SK-N-SH (cell line): Measurements from ENCODE around the gene EGFLAM. TPM values are rescaled to one million over a fixed set of nuclear protein-coding genes. Genes with fewer than 3 reads are reported as not detected.

Source experiments
- CTCF ChIA-PET: fragments of 300-600, 350-600 bp; formaldehyde crosslinking; extraction: SDS; loops from one replicate; lab custom pipeline; 2021; lab: Yijun Ruan, JAX
- POLR2A ChIA-PET: fragments of 350-600 bp; sonication (Branson Sonifier 250); formaldehyde crosslinking; extraction: SDS; loops from one replicate; lab custom pipeline; 2020; ENCODE audit warnings: antibody characterized with exemption, inconsistent platforms; lab: Yijun Ruan, JAX
- DNase-seq: peaks from one replicate; pipeline ENCODE4 v3.0.0; 2012
- H2AFZ ChIP-seq: fragments of 200-600 bp; sonication (generic); 2 replicates; pipeline ENCODE4 v1.8.1; 2016; ENCODE audit warnings: antibody characterized with exemption, mild to moderate bottlenecking, low read depth
- H3F3A ChIP-seq: fragments of 200-600 bp; sonication (generic); replicated peaks from 2 replicates; pipeline ENCODE3; 2016; ENCODE audit warnings: antibody characterized with exemption, mild to moderate bottlenecking; ENCODE audit not compliant: insufficient read depth
- H3K27ac ChIP-seq, 2 experiments: fragments of 200-500 bp in 1 of 2; fragments of 200-600 bp in 1 of 2; sonication (Bioruptor generic) in 1 of 2; sonication (generic), shearing (Covaris generic) in 1 of 2; 2 replicates each; pipeline versions ENCODE4 v1.5.1 to v1.6.1; 2014 to 2016; ENCODE audit warnings: low read depth in 2 of 2, inconsistent platforms in 1 of 2, low read length in 1 of 2, mild to moderate bottlenecking in 1 of 2, mixed read lengths in 1 of 2
- H3K27me3 ChIP-seq: fragments of 200-600 bp; sonication (generic), shearing (Covaris generic); 2 replicates; pipeline ENCODE4 v1.6.1; 2016; ENCODE audit warnings: mixed run types; ENCODE audit not compliant: insufficient read depth
- H3K36me3 ChIP-seq, 2 experiments: fragments of 200-500 bp in 1 of 2; fragments of 200-600 bp in 1 of 2; sonication (Bioruptor generic) in 1 of 2; sonication (generic) in 1 of 2; replicated peaks in 1 of 2; 2 replicates each; pipeline versions ENCODE3 to v1.5.1; 2014 to 2016; ENCODE audit warnings: low read length in 1 of 2, mild to moderate bottlenecking in 1 of 2; ENCODE audit not compliant: insufficient read depth in 2 of 2, control insufficient read depth in 1 of 2
- H3K4me1 ChIP-seq, 2 experiments: fragments of 200-500 bp in 1 of 2; fragments of 200-600 bp in 1 of 2; sonication (Bioruptor generic) in 1 of 2; sonication (generic), shearing (Covaris generic) in 1 of 2; 2 replicates each; pipeline versions ENCODE4 v1.5.1 to v1.6.1; 2014 to 2016; ENCODE audit warnings: low read depth in 1 of 2, low read length in 1 of 2, mixed run types in 1 of 2; ENCODE audit not compliant: insufficient read depth in 2 of 2, control insufficient read depth in 1 of 2
- H3K4me2 ChIP-seq: fragments of 200-600 bp; sonication (generic), shearing (Covaris generic); 2 replicates; pipeline ENCODE4 v1.6.1; 2017; ENCODE audit warnings: mixed run types
- H3K4me3 ChIP-seq, 2 experiments: fragments of 200-500 bp in 1 of 2; fragments of 200-600 bp in 1 of 2; sonication (Bioruptor generic) in 1 of 2; sonication (generic), shearing (Covaris generic) in 1 of 2; 2 replicates each; pipeline versions ENCODE4 v1.5.1 to v1.8.1; 2014 to 2016; ENCODE audit warnings: low read depth in 2 of 2, inconsistent platforms in 1 of 2, low read length in 1 of 2, mild to moderate bottlenecking in 1 of 2, mixed read lengths in 1 of 2, moderate library complexity in 1 of 2
- H3K79me2 ChIP-seq: fragments of 200-600 bp; sonication (generic); 2 replicates; pipeline ENCODE4 v1.8.1; 2017; ENCODE audit warnings: mild to moderate bottlenecking; ENCODE audit not compliant: insufficient read depth
- H3K9ac ChIP-seq: fragments of 200-600 bp; sonication (generic); 2 replicates; pipeline ENCODE4 v1.6.1; 2017; ENCODE audit warnings: mixed run types
- H3K9me2 ChIP-seq: fragments of 200-600 bp; sonication (generic); 2 replicates; pipeline ENCODE4 v1.6.1; 2017; ENCODE audit warnings: mixed run types
- H3K9me3 ChIP-seq: fragments of 200-600 bp; sonication (generic); 2 replicates; pipeline ENCODE4 v1.6.1; 2017; ENCODE audit warnings: mixed run types, mild to moderate bottlenecking, moderate library complexity
- H4K20me1 ChIP-seq: fragments of 200-600 bp; sonication (generic); 2 replicates; pipeline ENCODE4 v1.6.1; 2017; ENCODE audit warnings: mild to moderate bottlenecking, mixed run types; ENCODE audit not compliant: insufficient read depth
- CHD2 ChIP-seq: fragments of 150-350 bp; IDR thresholded peaks from 2 replicates; pipeline ENCODE4 v1.6.1; 2018; ENCODE audit warnings: low read length; ENCODE audit not compliant: partially characterized antibody
- EZH2phosphoT487 ChIP-seq: fragments of 200-600 bp; sonication (generic); IDR thresholded peaks from 2 replicates; pipeline ENCODE4 v1.6.1; 2017; ENCODE audit warnings: low read depth, mixed run types, mild to moderate bottlenecking, antibody characterized with exemption, moderate library complexity, borderline replicate concordance
- FOSL2 ChIP-seq: IDR thresholded peaks from 2 replicates; pipeline ENCODE4 v1.4.0; 2012; ENCODE audit warnings: low read depth, mild to moderate bottlenecking, moderate library complexity, borderline replicate concordance
- FOXM1 ChIP-seq: IDR thresholded peaks from 2 replicates; pipeline ENCODE4 v1.4.0; 2012; ENCODE audit warnings: low read depth, mild to moderate bottlenecking
- NFIC ChIP-seq: IDR thresholded peaks from 2 replicates; pipeline ENCODE4 v1.4.0; 2012; ENCODE audit warnings: borderline replicate concordance
- NRF1 ChIP-seq: IDR thresholded peaks from 2 replicates; pipeline ENCODE4 v1.6.1; 2012; ENCODE audit warnings: low read depth, mild to moderate bottlenecking, low read length
- POLR2AphosphoS5 ChIP-seq: IDR thresholded peaks from 2 replicates; pipeline ENCODE4 v1.6.1; 2012; ENCODE audit warnings: low read depth, low read length
- RAD21 ChIP-seq: IDR thresholded peaks from 2 replicates; pipeline ENCODE4 v1.6.1; 2012; ENCODE audit warnings: mild to moderate bottlenecking, low read length
- SIN3A ChIP-seq: IDR thresholded peaks from 2 replicates; pipeline ENCODE4 v1.6.1; 2012; ENCODE audit warnings: low read depth, mild to moderate bottlenecking, low read length, moderate library complexity, borderline replicate concordance
- TEAD4 ChIP-seq: IDR thresholded peaks from 2 replicates; pipeline ENCODE4 v1.4.0; 2012; ENCODE audit warnings: mild to moderate bottlenecking, borderline replicate concordance; ENCODE audit not compliant: insufficient read depth
- WGBS: methylation state at CpG from one replicate; pipeline ENCODE4 v1.1.6; 2017; ENCODE audit warnings: low lambda C conversion rate; 5-methylcytosine and 5-hydroxymethylcytosine counted together
- polyA plus RNA-seq, 3 experiments: library from polyadenylated mRNA; depleted of rRNA; stranded (reverse); fragments of >200 nt; gene quantifications; 2 replicates each; pipeline ENCODE4 v1.2.3, GENCODE V29; 2012
- TF ChIP-seq, protein P1 (sequence below): IDR thresholded peaks from 2 replicates; pipeline ENCODE4 v1.4.0; 2012; ENCODE audit warnings: low read depth, borderline replicate concordance
- TF ChIP-seq, protein P2 (sequence below): fragments of 150-350 bp; IDR thresholded peaks from 2 replicates; pipeline ENCODE4 v1.6.1; 2017; ENCODE audit warnings: antibody characterized with exemption, low read length, low read depth, borderline replicate concordance
- TF ChIP-seq, protein P3 (sequence below): IDR thresholded peaks from 2 replicates; pipeline ENCODE4 v1.6.1; 2012; ENCODE audit warnings: mild to moderate bottlenecking, low read depth, low read length, moderate library complexity

EGFLAM gene
- polyA plus RNA-seq, 1 of the 3 experiments (the other 2 are of a cell fraction): 0.05 TPM

DNA sequence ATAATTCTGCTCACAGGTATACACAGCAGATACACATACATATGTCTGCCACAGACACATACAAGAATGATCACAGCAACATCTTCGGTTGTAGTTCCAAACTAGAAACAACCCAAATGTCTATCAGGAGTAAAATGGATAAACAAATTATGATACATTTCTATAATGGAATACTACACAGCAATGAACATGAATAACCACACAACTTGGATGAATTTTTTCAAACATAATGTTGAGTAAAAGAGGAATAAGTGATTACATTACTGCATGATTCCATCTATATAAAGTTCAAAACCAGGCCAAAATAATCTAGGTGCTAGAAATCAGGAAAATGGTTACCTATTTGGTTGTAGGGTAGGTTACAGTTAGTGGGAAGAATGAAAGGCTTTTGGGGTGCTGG is 4.6 kb upstream of the EGFLAM start:
- ChIA-PET CTCF (no interaction called here), POLR2A (no interaction called here)
- Histone ChIP-seq H3K4me2 (no peak overlapping the region), H3K27ac (no peak overlapping the region), H3K36me3 (no peaks in the 10 kb centered on the region), H2AFZ (no peak overlapping the region), H3K9ac (no peak overlapping the region), H3F3A (no peaks in the 10 kb centered on the region), H4K20me1 (no peaks in the 10 kb centered on the region), H3K9me3 (no peaks in the 10 kb centered on the region), H3K79me2 (no peaks in the 10 kb centered on the region), H3K27me3 (peaks cover 32% of the 10 kb centered on the region), H3K9me2 (no peaks in the 10 kb centered on the region)
- no peak for DNase-seq
- 15% methylated on average over 1 of the region's 1 CpG for WGBS
- TF ChIP-seq FOXM1 (no peak), POLR2AphosphoS5 (no peak), SIN3A (no peak), RAD21 (no peak), FOSL2 (no peak), TEAD4 (no peak), EZH2phosphoT487 (no peak), NRF1 (no peak), CHD2 (no peak), NFIC (no peak)
- TF ChIP-seq, protein P1, sequence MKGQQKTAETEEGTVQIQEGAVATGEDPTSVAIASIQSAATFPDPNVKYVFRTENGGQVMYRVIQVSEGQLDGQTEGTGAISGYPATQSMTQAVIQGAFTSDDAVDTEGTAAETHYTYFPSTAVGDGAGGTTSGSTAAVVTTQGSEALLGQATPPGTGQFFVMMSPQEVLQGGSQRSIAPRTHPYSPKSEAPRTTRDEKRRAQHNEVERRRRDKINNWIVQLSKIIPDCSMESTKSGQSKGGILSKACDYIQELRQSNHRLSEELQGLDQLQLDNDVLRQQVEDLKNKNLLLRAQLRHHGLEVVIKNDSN: no peak
- TF ChIP-seq, protein P2, sequence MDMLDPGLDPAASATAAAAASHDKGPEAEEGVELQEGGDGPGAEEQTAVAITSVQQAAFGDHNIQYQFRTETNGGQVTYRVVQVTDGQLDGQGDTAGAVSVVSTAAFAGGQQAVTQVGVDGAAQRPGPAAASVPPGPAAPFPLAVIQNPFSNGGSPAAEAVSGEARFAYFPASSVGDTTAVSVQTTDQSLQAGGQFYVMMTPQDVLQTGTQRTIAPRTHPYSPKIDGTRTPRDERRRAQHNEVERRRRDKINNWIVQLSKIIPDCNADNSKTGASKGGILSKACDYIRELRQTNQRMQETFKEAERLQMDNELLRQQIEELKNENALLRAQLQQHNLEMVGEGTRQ: no peak
- TF ChIP-seq, protein P3, sequence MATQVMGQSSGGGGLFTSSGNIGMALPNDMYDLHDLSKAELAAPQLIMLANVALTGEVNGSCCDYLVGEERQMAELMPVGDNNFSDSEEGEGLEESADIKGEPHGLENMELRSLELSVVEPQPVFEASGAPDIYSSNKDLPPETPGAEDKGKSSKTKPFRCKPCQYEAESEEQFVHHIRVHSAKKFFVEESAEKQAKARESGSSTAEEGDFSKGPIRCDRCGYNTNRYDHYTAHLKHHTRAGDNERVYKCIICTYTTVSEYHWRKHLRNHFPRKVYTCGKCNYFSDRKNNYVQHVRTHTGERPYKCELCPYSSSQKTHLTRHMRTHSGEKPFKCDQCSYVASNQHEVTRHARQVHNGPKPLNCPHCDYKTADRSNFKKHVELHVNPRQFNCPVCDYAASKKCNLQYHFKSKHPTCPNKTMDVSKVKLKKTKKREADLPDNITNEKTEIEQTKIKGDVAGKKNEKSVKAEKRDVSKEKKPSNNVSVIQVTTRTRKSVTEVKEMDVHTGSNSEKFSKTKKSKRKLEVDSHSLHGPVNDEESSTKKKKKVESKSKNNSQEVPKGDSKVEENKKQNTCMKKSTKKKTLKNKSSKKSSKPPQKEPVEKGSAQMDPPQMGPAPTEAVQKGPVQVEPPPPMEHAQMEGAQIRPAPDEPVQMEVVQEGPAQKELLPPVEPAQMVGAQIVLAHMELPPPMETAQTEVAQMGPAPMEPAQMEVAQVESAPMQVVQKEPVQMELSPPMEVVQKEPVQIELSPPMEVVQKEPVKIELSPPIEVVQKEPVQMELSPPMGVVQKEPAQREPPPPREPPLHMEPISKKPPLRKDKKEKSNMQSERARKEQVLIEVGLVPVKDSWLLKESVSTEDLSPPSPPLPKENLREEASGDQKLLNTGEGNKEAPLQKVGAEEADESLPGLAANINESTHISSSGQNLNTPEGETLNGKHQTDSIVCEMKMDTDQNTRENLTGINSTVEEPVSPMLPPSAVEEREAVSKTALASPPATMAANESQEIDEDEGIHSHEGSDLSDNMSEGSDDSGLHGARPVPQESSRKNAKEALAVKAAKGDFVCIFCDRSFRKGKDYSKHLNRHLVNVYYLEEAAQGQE: no peak
- TF ChIP-seq, all 33 proteins: peak for 0
- peaks cover 0 to 4% of the 10 kb centered on the region in 2 experiments; a peak in 1 of 4 replicates for H3K4me1 ChIP-seq
- H3K4me3 ChIP-seq: no peak overlapping the region
